LNCAP (cell line): ENCODE results near the gene GLRA3.

ENCODE experiments used
- CTCF ChIP-seq: fragments of 450-650 bp; IDR thresholded peaks from 2 replicates; pipeline ENCODE4 v1.5.1; 2017; ENCODE audit warnings: mild to moderate bottlenecking

Gene GLRA3

GRCh38 chr4:174696657-174697056 is 132.4 kb downstream of the GLRA3 start:
- TF ChIP-seq CTCF = no peak

DNA sequence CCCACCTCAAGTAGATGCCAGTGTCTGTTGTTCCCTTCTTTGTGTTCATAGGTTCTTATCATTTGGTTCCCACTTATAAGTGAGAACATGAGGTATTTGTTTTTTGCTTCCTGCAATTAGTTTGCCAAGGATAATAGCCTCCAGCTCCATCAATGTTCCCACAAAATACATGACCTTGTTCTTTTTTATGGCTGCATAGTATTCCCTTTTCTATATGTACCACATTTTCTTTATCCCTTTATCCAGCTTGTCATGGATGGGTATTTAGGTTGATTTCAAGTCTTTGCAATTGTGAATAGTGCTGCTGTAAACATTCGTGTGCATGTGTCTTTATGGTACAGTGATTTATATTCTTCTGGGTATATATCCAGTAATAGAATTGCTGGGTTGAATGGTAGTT is 138.4 kb downstream of the GLRA3 start:
- TF ChIP-seq CTCF = no peak

GRCh38 chr4:174689618-174690017 is 139.4 kb downstream of the GLRA3 start:
- no peak for TF ChIP-seq CTCF

GRCh38 chr4:174686826-174687225 is 142.2 kb downstream of the GLRA3 start:
- no peak for TF ChIP-seq CTCF

DNA sequence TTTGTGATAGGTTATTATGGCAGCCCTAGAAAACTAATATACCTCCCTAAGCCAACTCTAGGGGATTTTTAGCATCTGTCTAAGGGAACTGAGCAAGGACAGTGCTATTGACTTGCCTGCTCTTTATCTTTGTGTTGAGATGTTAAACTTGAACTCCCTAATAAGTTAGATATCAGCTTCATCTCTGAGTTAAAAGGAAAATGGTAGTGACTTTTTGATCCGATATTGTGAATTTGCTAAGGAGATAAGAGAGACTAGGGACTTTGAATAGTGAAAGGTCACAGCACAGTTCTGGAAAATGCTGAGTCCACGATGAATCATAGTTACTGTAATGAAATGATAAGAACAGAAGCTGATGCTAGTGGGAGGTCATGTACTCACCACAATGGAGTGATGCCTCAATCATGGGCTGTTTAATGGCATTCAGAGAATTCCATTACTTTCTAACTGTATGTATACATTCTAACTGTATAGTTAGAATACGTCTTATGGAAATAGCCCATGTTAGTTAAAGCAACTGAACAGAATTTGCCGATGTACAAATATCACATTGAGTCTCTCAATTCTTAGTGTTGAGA is 147.2 kb downstream of the GLRA3 start:
- TF ChIP-seq CTCF = no peak

- TF ChIP-seq CTCF = no peak
These were observed 154.7 kb downstream of the GLRA3 start for GRCh38 chr4:174674305-174674840.

DNA sequence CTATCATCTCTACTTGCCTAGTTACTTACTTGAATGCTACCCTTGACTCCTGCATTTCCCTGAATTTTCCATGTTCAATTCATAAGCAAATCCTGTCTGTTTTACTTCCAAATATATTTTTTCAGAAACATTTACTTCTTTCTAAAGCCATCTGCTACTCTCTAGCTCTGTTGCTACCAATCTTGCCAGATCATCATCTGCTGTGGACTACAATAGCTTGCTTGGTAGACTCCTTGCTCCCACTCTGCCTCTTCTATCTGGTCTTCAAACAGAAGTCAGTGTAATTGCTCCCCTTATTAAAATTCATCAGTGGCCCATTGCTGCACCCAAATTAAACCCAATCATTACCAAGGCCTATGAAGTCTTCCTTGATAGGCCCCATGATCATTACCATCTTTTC is 155.2 kb downstream of the GLRA3 start:
- no peak for TF ChIP-seq CTCF

DNA sequence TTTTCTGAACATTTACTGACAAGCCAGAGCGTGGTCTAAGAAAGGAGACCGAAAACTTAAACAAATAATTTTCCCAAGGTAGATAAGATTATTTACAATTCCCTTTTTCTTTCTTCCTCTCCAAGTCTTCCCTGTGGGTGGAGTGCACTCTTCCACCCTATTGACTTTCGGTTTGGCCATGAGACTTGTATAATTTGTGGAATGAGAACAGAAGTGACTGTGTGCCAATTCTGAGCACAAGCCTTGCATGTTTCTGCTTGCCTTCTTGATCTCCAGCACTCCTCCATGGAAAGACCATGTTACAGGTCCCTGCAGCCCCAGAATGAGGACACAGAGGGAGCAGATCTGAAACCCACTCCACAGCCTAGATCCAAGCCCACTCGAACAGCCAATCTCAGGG is 156.8 kb downstream of the GLRA3 start:
- TF ChIP-seq CTCF = no peak
